GM12874 (cell line): ENCODE data around the gene LYL1.

Experiments
- TF ChIP-seq, protein P1 (sequence below): IDR thresholded peaks from 2 replicates; pipeline ENCODE4 v1.5.1; 2011; ENCODE audit warnings: low read depth, mild to moderate bottlenecking, control low read depth, low read length, moderate library complexity; ENCODE audit not compliant: insufficient read depth

The LYL1 gene

DNA sequence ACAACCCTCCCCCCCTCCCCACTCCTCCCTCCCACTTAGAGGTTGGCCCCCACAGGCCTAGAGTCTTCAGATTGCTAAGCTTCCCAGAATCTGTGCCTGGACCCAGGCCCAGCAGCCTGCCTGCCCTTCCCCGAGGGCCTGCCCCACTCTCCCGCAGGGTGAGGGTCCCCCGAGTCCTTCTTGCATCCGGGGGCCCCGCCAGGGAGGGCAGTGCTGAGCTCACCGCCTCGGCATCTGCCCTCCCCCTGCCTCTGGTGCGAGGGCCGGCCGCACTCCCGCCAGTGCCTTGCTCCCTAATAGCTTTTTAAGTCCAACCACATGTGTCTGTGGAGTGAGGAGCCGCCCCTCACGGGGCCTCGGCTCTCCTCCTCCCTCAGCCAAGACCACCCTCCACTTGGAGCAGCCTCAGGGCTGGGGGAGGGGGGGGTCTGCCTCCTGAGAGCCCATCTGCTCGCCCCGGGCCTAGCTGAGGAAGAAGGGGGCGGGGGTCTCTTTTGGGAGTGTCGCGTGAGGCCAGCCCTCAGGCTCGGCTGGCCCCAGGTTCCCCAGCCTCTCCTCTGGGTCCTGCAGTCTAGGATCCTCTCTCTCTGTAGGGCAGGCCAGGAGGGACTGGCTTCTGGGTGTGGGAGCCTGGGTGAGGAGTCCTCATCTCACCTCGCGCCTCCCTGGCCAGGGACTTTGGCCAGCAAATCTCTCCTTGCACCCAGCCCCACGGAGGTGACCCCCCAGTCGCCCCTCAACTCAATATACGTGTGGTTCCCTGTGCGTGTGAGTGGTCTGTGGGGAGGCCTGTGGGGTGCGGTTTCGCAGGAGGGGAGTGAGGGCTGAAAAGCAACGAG lies 47.2 kb downstream of the LYL1 start:
- TF ChIP-seq, protein P1, sequence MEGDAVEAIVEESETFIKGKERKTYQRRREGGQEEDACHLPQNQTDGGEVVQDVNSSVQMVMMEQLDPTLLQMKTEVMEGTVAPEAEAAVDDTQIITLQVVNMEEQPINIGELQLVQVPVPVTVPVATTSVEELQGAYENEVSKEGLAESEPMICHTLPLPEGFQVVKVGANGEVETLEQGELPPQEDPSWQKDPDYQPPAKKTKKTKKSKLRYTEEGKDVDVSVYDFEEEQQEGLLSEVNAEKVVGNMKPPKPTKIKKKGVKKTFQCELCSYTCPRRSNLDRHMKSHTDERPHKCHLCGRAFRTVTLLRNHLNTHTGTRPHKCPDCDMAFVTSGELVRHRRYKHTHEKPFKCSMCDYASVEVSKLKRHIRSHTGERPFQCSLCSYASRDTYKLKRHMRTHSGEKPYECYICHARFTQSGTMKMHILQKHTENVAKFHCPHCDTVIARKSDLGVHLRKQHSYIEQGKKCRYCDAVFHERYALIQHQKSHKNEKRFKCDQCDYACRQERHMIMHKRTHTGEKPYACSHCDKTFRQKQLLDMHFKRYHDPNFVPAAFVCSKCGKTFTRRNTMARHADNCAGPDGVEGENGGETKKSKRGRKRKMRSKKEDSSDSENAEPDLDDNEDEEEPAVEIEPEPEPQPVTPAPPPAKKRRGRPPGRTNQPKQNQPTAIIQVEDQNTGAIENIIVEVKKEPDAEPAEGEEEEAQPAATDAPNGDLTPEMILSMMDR, result no peak

DNA sequence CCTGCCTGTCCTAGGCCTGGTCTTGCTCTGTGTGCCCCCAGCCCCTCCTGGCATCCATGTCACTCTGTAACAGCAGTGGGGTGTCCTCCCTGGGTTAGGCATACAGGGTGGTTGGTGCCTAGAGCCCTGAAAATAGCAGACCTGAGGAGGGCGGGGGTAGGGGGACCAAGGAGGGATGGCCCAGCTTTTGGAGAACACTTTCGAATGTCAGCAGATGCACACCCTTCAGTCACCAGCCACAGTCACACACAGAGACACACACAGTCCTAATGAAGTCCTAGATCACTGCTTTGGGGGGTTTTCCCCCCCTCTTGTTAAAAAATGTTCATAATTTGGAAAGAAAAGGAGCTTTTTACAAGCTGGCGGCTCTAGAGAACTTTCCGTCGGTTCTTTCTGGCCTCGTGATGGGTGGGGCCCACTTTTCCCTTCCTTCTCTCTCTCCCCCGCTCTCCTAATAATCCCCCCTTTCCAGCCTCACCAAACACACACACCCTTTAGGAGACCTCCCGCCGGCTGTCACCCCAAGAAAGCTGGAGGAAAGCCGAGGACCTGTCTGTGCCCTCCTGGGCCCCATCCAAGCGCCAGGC lies 47.9 kb downstream of the LYL1 start:
- TF ChIP-seq, protein P1, result no peak

DNA sequence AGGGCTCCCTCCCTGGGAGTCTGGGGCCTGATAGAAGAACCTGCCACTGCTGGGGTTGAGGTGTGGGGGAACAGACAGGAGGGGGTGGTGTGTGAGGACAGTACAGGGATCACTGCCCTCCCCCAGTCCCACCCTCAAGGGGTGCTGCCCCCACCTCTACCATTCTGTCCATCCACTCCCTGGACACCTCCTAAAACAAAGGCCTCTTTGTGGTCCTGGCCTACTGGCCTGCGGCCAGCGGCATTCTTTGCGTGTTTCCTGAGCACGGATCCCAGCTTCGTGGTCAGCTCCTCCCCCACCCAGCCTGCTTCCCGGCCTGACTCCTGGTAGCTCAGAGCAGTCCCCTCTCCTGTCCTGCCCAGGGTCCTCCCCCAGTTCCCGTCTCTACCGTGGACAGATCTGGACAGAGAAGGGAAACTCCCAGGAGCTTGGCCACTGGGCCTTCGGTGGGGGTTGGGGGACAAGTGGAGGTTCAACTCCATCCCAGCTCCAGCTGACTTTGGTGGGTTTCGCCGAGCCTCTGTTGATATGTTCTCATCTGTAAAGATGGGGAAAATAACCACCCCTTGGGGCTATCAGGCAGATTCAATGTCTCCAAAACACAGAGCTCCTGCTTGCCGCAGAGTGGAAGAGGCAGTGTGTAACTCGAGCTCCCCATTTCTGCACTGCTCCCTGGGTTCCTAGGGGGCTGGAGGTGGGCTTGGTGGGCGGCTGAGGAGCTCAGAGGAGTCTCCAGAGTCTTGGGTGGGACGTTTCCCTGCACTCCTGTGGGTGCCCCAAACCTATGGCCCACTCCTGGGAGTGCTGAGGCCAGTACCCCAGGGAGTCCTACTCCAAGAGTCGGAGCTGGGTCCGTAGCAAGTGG lies 48.7 kb downstream of the LYL1 start:
- TF ChIP-seq, protein P1, result no peak

DNA sequence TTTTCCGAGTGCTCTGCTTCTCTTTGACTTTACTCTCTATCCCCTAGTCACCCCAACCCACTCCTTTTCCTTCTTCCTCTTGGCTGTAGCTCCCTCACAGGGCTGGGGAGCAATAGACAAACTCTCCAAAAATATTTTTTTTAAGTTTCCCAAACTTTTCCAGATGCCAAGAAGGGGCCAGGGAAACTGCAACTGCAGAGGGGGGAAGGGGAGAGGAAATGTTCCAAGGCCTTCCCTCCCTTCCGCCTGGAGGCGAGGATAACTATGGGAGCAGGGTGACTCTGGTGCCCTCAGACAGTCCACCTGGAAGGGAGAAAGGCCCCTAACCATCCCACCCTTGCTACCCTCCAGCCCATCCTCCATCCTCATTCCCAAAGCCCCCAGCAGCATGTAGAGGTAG lies 49.4 kb downstream of the LYL1 start:
- TF ChIP-seq, protein P1, result no peak

DNA sequence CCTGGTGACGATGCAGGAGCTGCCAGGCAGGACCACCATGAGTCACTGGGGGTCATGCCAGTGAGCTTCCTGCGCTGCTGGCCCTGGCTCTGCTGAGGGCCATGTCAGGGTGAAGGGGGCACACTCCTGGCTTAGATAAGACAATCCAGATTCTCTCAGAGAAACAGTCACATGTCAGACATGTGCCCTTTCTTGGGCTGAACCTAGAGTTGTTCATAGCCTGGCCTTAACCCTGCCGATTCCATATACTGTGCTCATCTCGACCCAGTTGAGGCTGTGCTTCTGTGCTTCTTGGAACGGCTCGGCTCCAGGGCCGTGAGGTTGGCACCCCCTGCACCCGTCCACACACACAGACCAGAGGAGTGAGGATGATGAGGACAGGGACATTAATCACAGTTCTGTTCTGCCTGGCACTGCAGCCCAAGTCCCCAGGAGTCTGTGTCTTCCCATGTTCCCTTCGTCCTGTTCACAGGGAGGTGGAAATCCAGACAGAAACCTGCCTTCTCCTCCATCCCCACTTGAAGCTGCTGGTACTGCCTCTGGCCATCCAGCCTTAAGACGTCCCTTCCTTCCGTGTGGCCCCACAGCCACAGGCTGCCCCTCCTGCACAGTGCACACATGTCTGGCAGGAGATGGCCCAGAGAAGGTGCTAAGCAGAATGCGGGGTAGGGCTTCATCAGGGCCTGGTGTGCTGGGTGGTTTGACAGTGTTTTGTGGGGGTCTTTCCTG lies 50.0 kb downstream of the LYL1 start:
- TF ChIP-seq, protein P1, result no peak

DNA sequence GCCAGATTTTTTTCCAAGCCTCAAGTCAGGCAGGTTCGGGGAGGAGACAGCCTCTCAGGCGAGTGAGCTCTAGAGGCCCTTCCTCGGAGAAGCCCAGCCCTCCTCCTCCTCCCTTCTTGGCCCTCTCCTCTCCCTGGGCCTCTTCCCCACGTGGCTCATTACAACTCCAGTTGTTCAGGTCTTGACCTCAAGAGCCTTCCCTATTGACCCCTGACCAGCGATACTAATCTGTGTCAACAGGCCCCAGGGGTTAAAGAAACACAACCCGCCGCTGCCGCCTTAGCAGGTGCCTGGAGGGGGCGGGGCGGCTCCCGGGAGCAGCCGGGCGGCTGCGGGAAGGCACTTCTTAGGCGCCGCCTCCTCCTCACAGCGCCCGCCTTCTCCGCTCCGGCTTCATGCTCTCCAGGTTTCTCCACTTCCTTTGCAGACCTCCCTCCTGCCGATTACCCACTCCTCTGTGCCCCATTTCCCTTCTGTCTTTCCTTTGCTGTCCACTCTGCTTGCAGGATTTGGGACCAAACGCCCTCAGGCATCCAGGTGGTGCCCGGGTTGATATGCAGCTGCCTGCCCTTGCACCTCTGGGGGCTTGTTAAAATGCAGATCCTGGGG lies 51.0 kb downstream of the LYL1 start:
- TF ChIP-seq, protein P1, result no peak
